Spinal cord (tissue), 10 donors: Measurements from ENCODE around the gene SHOX. TPM values are rescaled to one million over a fixed set of nuclear protein-coding genes. Genes with fewer than 3 reads are reported as not detected.

Experiments used
- DNase-seq, 6 donors: peaks; one replicate each; pipeline versions ENCODE4 v3.0.0 to v3.0.0-alpha.2; 2013 to 2015; ENCODE audit warnings: low spot score in 6 of 6, low read depth in 4 of 6
- H3K27ac ChIP-seq: one replicate; pipeline ENCODE4 v1.5.1; 2013; ENCODE audit warnings: low read depth, low read length, control low read depth
- H3K27me3 ChIP-seq: one replicate; pipeline ENCODE4 v1.6.1; 2013; ENCODE audit warnings: low read length; ENCODE audit not compliant: control insufficient read depth, insufficient read depth
- H3K36me3 ChIP-seq: one replicate; pipeline ENCODE4 v1.6.1; 2013; ENCODE audit warnings: low read length; ENCODE audit not compliant: control insufficient read depth, insufficient read depth
- H3K4me1 ChIP-seq: one replicate; pipeline ENCODE4 v1.6.1; 2013; ENCODE audit warnings: low read length; ENCODE audit not compliant: control insufficient read depth, insufficient read depth
- H3K4me3 ChIP-seq: one replicate; pipeline ENCODE4 v1.5.1; 2013; ENCODE audit warnings: low read depth, low read length, control low read depth
- H3K9me3 ChIP-seq: one replicate; pipeline ENCODE4 v1.6.1; 2013; ENCODE audit warnings: low read length; ENCODE audit not compliant: control insufficient read depth, insufficient read depth
- WGBS: methylation state at CpG from one replicate; pipeline ENCODE4 v1.1.5; 2013; ENCODE audit warnings: missing lambda C conversion rate; ENCODE audit not compliant: insufficient coverage; 5-methylcytosine and 5-hydroxymethylcytosine counted together
- polyA plus RNA-seq, 2 donors: library from polyadenylated mRNA; unstranded; fragments of 120-200 nt; gene quantifications; one replicate each; pipeline ENCODE4 v1.2.1, GENCODE V29; 2013; ENCODE audit not compliant: insufficient read length in 2 of 2
- total RNA-seq, 2 donors: library from RNA; depleted of rRNA in 1 of 2; stranded (reverse); fragments of 120-200 nt in 1 of 2; fragments of >200 nt in 1 of 2; gene quantifications; one replicate each; pipeline versions ENCODE4 v1.2.3 to v1.2.4, GENCODE V29; 2013 to 2014
- donor health status: healthy.

Gene SHOX
- total and polyA plus RNA-seq, 4 donors, result 0.06 to 0.63 (median 0.39) TPM

DNA sequence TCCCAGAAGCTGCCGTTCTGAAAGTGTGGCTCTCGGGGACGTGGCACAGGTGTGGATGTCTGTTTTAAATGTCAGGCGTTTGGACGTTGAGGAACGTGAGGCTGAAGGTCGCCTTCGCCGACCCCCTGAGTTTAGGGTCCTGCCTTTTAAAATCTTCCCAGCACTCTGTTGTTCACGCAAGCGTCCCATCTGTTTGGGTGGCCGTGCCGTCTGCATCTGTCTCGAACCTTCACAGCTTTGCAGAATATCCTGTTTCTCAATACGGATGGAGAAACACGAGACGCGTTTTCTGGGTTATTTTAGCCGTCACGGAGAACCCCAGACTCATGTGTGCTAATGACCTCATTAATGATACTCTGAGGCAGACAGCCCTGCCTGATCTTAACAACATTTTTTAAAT lies 31.5 kb downstream of the SHOX start:
- DNase-seq, result no peak
- 80% methylated on average over 16 of the region's 20 CpGs for WGBS
- no peaks in the 10 kb centered on the region for H3K36me3 ChIP-seq
- no peaks in the 10 kb centered on the region for H3K9me3 ChIP-seq
- H3K27me3 ChIP-seq, result no peaks in the 10 kb centered on the region
- no peak overlapping the region for H3K4me3 ChIP-seq
- H3K4me1 ChIP-seq, result no peaks in the 10 kb centered on the region
- H3K27ac ChIP-seq, result no peak overlapping the region

DNA sequence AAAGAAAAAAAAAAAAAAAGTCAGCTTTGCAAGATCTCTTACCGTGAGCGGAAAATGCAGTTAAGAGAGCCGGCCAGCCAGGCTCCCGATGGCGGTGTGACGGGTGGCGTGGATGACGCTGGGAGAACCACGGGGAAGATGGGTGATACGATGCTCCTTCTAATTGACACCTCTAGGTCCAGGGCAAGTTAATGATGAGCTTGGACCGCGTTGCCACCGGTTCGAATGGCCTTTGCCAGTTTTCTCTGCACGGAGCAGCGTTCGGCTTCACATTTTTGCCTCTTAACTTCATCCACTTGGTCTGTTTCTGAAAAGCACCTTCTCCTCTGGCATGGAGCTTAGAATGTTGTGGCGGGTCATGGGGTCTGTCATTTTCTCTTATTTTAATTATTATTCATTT lies 33.2 kb downstream of the SHOX start:
- Histone ChIP-seq H3K27me3 (no peaks in the 10 kb centered on the region), H3K36me3 (no peaks in the 10 kb centered on the region), H3K9me3 (no peaks in the 10 kb centered on the region), H3K27ac (no peak overlapping the region), H3K4me3 (no peak overlapping the region), H3K4me1 (no peaks in the 10 kb centered on the region)
- no peak for DNase-seq
- WGBS, result 96% methylated on average over 15 of the region's 18 CpGs

DNA sequence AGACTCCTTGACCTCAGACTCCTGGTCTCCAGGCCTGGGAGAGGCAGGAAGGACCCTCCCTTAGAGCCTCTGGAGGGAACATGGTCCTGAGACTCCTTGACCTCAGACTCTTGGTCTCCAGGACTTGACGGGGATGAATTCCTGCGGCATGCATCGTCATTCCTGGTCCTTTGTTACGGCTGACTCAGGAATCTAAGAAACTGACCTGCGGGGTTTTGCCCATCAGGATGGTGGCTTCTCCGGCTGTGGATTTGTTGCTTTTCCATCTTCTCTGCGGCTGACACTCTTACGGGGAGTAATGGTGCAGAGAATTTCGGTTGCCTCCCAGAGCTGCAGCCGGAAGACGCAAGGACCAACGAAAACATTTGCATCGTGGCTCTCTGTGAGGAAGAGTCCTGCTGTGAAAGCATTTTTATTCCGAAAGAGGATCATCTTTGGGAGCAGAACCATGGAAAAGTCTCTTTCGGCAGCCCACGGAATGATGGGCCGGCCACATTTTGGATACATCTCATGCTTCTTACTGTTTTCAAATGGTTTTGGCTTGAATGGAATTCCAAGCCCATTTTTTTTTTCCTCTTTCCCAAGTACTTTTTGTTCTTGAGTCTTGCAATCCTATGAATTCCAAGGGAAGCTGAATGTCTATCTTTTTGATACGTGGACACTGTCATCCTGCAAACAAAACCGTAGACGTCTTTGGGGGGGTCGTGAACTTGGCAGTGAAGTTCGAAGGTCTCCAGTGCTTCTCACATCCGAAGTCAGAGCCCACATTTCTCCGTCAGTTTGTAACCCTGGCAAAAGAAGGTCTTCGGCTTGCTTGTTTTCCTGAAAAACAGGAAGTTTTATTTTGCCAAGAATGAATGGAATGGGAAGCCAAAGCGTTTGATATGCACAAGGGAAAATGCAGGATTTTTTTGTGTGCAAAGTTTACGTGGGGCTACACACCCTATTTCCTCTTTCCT lies 36.5 kb downstream of the SHOX start:
- WGBS, result 42% methylated on average over 24 of the region's 27 CpGs
- H3K36me3 ChIP-seq, result no peaks in the 10 kb centered on the region
- H3K27ac ChIP-seq, result no peak overlapping the region

DNA sequence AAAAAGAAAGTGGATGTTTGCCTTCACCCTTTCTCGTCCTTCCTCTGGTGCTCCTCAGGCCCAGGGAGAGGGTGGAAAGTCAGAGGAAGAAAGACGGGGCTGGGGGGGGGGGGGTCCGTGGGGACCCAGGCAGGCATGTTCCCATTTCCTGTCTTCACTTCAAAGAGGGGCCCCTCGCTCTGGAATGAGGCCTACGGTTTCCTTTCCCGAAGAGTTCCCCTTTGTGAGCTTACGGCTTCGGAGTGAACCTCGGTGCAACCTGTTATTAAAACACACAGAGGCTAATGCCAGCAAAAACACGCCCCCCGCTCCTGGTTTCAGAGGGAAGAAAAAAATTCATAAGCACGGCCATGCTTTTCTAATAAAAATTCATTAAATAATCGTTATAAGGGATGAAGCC lies 40.1 kb downstream of the SHOX start:
- DNase-seq, result no peak
- no peaks in the 10 kb centered on the region for H3K27me3 ChIP-seq
- WGBS, result 19% methylated on average over 3 of the region's 13 CpGs

More for the DNA sequence above, 36.5 kb downstream of the SHOX start:
- no peak for DNase-seq
- Histone ChIP-seq H3K4me1 (no peaks in the 10 kb centered on the region), H3K4me3 (no peak overlapping the region), H3K9me3 (no peaks in the 10 kb centered on the region), H3K27me3 (no peaks in the 10 kb centered on the region)

DNA sequence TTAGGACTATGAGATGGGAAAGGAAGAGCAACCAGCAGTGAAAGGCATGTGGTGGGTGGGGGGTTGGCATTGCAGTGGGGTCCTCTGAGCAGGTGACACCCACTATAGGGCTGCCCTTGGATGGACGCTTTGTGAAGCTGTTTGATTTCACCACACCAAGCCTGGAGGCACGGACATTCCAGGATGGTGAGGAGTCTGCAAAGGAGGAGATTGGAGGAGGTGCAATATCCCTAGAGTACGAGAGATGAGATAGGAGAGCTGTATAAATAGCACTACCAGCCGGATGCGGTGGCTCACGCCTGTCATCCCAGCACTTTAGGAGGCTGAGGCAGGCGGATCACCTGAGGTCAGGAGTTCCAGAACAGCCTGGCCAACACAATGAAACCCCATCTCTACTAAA lies 42.3 kb downstream of the SHOX start:
- Histone ChIP-seq H3K27me3 (no peaks in the 10 kb centered on the region), H3K36me3 (no peaks in the 10 kb centered on the region)

More for the DNA sequence above, 40.1 kb downstream of the SHOX start:
- no peak overlapping the region for H3K4me3 ChIP-seq
- no peaks in the 10 kb centered on the region for H3K36me3 ChIP-seq
- H3K27ac ChIP-seq, result no peak overlapping the region
- no peaks in the 10 kb centered on the region for H3K9me3 ChIP-seq
- no peaks in the 10 kb centered on the region for H3K4me1 ChIP-seq

GRCh38 chrX:675279-675954 lies 44.8 kb downstream of the SHOX start:
- H3K27ac ChIP-seq, result no peak overlapping the region
- no peak for DNase-seq
- peaks cover 2% of the 10 kb centered on the region for H3K27me3 ChIP-seq
- H3K4me3 ChIP-seq, result no peak overlapping the region
- no peaks in the 10 kb centered on the region for H3K9me3 ChIP-seq
- H3K36me3 ChIP-seq, result no peaks in the 10 kb centered on the region
- WGBS, result 59% methylated on average over 5 of the region's 7 CpGs
- no peaks in the 10 kb centered on the region for H3K4me1 ChIP-seq

More for the DNA sequence above, 42.3 kb downstream of the SHOX start:
- H3K4me3 ChIP-seq, result no peak overlapping the region
- no peaks in the 10 kb centered on the region for H3K9me3 ChIP-seq
- no peaks in the 10 kb centered on the region for H3K4me1 ChIP-seq
- H3K27ac ChIP-seq, result no peak overlapping the region
- no peak for DNase-seq
- 97% methylated on average over 7 of the region's 7 CpGs for WGBS

GRCh38 chrX:675955-676295 lies 45.3 kb downstream of the SHOX start:
- no peaks in the 10 kb centered on the region for H3K36me3 ChIP-seq
- no peak overlapping the region for H3K4me3 ChIP-seq
- no peaks in the 10 kb centered on the region for H3K9me3 ChIP-seq
- peak in 1 of 6 donors; percentile 22 for DNase-seq
- peaks cover 2% of the 10 kb centered on the region for H3K27me3 ChIP-seq
- H3K4me1 ChIP-seq, result no peaks in the 10 kb centered on the region
- 9% methylated on average over 5 of the region's 15 CpGs for WGBS
- no peak overlapping the region for H3K27ac ChIP-seq

DNA sequence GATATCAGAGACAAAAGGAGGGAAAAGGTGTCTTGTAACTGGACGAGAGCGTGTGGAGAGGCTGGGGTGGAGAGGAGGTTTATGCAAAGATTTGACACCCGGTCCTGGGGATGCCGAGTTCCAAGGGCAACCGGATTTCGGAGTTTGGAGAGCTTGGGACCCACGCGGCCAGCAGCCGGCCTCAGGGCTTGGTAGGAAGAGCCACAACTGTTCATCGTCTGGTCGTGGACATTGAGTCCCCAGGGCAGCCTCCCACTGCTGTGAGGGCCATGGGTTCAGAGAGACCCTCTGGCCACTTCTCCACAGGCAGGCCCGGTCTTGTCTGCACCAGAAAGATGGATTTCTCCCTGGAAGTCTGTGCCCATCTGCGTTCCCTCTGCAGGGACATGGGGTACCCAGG lies 46.8 kb downstream of the SHOX start:
- Histone ChIP-seq H3K27ac (no peak overlapping the region), H3K9me3 (no peaks in the 10 kb centered on the region), H3K4me1 (no peaks in the 10 kb centered on the region), H3K27me3 (peaks cover 7% of the 10 kb centered on the region), H3K36me3 (no peaks in the 10 kb centered on the region), H3K4me3 (no peak overlapping the region)
- DNase-seq, result no peak
- 90% methylated on average over 13 of the region's 13 CpGs for WGBS

DNA sequence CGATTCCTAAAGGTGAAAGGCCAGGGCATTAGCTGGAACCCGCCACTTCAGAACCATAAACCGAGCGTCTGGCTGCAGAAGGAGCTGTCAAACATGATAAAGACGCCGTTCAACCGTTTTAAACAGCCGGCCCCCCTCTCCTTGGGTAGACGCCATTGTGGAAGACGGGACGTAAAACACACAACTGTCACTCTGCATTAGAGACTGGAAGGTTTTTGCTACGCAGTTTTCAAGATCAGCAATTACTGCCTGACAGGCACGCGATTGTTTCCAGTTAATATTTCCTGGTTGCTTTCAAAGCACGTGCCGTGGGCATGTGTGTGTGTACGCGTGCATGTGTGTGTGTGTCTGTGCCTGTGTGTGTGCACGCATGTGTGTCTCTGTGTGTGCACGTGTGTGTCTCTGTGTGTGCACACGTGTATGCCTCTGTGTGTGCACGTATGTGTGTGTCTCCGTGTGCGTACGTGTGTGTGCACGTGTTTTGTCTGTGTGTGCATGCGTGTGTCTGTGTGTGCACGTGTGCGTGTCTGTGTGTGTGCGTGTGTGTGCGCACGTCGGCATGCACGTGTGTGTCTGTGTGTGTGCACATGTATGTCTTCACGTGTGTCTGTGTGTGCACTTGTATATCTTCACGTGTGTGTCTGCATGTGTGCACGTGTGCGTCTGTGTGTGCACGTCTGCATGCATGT lies 48.8 kb downstream of the SHOX start:
- H3K4me1 ChIP-seq, result no peaks in the 10 kb centered on the region
- peaks cover 7% of the 10 kb centered on the region for H3K27me3 ChIP-seq
- no peaks in the 10 kb centered on the region for H3K9me3 ChIP-seq
- H3K36me3 ChIP-seq, result no peaks in the 10 kb centered on the region
- peak in 2 of 6 donors; percentile 16 to 53 for DNase-seq
- 57% methylated on average over 39 of the region's 39 CpGs for WGBS
- H3K27ac ChIP-seq, result no peak overlapping the region
- no peak overlapping the region for H3K4me3 ChIP-seq
